NOMO-1 treated with DMSO at 0.1 percent for 48 hours (cell line): ENCODE data around the gene NUBPL.
"Not testable (repeated sequence)": the region's sequence is repeated elsewhere in the genome, so short reads cannot be mapped to it uniquely, and the experiment has no call there.

ENCODE experiments used
- DNase-seq: peaks from one replicate; lab custom pipeline; 2025; ENCODE audit not compliant: unreplicated experiment; lab: John Stamatoyannopoulos, UW

Gene NUBPL

DNA sequence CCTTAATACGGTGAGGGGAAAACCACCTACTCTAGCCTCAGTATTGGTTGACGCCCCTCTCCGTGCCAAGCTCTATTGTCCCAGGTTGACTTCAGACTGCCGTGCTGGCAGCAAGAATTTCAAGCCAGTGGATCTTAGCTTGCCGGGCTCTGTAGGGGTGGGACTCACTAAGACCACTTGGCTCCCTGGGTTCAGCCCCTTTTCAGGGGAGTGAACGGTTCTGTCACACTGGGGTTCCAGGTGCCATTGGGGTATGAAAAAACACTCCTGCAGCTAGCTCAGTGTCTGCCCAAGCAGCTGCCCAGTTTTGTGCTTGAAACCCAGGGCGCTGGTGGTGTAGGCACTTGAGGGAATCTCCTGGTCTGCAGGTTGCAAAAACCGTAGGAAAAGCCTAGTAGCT is 107.1 kb downstream of the NUBPL start:
- DNase-seq = no peak

DNA sequence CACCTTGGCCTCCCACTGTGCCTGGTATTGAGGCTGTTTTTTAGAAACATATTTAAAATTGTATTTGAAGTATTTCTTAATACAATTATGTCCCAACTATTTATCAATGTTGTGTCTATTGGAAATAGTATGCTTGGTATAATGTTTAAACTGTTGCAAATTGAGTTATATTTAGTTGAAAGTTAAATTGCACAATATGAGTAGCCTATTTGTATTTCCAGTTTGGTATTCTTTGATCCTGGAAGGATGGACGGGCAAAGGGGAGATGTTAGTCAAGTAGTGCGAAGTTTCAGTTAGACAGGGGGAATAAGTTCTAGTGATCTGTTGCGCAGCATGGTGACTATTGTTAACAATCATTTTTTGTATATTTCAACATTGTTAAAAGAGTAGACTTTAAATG is 111.5 kb downstream of the NUBPL start:
- DNase-seq = no peak

DNA sequence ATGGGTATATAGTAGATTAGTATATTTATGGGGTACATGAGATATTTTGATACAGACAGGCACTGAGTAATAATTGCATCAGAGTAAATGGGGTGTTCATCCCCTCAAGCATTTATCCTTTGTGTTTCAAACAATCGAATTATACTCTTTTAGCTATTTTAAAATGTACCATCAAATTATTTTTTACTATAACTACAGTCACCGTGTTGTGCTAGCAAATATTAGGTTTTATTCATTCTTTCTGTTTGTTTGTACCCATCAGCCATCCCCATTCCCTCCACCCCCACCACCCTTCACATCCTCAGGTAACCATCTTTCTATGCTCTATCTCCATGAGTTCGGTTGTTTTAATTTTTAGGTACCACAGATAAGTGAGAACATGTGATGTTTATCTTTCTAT is 115.8 kb downstream of the NUBPL start:
- no peak for DNase-seq

DNA sequence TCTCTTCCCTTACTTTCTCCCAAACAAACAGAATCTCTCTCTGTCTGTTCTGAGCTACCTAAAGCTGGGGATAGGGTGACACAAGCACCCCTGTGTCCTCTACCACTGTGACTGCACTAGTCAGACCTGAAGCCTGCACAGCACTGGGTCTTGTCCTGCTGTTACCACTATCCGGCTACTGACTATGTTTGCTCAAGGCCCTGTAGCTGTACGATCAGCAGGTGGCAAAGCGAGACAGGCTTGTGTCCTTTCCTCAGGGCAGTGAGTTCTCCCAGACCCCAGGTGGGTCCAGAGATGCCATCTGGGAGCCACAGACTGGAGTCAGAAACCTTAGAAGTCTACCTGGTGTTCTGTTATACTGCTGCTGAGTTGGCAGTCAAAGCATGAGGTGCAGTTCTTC is 116.4 kb downstream of the NUBPL start:
- DNase-seq = no peak

DNA sequence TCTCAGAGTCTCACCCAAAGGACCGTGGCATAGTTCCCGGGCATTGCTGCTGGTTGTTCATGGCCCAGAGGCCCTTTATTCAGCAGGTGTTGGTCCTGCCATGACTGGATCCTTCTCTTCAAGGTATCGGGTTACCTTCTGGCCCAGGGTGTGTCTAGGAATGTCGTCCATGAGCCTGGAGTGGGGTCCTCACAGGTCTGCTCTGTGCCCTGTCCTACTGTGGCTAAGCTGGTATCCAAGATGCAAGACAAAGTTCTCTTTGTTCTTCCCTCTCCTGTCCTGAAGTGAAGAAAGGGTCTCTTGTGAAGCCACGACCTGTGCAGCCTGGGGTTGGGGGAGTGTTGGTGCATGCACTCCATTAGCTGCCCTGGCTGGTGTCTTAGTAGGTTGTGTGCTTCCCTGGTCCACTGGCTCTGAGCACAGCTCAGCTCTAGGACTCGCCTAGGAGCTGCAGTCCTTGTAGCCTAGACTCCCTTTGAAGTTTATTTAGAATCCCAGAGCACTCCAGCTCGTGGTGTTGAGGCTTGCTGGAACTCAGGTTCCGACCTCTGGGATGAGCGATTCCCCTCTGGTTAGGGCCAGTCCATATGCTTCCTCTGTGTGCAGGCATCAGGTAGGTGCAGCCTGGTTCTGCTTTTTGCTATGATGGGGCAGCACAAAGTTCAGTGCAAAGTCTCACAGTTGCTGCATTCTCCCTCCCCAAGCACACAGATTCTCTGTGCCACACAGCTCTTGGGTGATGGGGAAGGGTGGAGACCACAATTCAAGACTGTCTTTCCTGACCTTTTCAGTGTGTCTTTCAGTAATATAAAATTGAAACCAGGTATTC is 117.4 kb downstream of the NUBPL start:
- DNase-seq = no peak

DNA sequence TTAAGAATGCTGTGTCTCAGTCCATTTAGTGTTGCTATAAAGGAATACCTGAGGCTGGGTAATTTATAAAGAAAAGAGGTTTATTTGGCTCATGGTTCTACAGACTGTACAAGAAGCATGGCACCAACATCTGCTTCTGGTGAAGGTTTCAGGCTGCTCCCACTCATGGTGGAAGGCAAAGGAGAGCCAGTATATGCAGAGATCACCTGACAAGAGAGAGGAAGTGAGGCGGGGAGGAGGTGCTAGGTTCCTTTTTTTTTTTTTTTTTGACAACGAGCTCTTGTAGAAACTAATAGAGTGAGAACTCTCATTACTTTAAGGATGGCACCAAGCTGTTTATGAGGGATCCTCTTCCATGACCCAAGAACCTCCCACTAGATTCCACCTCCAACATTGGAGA is 121.6 kb downstream of the NUBPL start:
- DNase-seq = no peak

DNA sequence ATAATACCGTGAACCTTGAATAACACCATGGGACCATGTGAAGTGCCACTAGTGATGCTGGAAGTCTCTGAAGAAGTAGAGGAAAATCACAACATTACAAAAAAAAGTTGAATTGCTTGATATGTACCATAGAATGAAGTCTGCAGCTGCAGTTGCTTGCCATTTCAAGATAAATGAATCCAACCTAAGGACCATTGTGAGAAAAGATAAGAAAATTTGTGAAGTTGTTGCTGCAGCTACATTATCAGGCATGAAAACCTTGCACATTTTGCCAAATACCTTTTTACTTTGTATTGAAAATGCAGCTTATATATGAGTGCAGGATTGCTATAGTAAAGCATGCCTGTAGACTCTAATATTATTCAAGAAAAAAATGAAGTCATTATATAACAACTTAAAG is 126.5 kb downstream of the NUBPL start:
- no peak for DNase-seq

DNA sequence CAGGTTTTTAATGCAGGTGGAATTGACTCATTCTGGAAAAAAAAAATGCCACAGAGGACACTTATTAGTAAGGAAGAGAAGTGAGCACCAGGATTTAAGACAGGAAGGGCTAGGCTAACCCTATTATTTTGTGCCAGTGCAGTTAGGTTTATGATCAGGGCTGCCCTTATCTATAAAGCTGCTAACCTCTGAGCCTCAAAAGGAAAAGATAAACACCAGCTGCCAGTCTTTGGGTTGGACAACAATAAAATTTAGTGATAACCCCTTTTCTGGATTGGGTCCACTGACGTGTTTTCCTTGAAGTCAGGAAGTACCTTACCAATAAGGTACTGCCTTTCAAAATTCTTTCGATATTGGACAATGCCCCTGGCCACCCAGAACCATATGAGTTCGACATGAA is 128.9 kb downstream of the NUBPL start:
- DNase-seq = no peak

DNA sequence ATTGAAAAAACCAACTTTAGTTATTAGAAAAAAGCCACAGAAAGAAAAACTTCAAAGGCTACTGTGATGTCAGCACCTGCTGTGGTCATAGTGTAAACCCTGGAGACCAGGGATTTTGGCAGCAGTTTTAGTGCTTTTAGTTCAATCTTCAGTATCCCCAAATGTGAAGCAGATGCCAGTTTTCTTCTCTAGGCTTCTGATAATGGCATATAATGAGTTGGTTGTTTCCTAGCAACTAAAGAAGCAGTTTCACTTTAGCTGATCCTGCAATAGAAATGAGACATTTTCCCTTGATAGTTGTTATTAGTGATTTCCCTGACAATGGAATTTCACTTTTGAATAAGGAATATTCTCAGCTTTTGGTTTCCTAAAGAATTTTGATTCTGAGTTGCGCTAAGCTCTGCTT is 131.2 kb downstream of the NUBPL start:
- DNase-seq = no peak

DNA sequence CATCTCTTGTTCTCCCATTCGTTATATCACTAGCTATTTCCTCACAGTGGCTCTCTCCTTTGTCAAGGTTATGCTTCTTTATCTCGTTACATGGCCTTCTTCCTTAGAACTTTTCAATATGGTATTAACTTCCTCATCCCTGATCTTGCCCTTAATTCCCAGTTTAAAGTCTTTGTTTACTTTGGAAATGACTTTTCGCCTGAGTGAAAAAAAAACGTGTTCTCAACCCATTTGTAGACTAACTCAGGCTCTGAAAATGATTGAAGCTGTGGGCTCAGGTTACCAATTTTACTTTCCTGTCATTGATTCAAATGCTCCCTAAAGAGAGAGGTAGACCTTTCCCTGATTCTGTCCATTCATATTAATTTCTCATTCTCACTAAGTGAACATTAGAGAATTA is 135.2 kb downstream of the NUBPL start:
- no peak for DNase-seq

DNA sequence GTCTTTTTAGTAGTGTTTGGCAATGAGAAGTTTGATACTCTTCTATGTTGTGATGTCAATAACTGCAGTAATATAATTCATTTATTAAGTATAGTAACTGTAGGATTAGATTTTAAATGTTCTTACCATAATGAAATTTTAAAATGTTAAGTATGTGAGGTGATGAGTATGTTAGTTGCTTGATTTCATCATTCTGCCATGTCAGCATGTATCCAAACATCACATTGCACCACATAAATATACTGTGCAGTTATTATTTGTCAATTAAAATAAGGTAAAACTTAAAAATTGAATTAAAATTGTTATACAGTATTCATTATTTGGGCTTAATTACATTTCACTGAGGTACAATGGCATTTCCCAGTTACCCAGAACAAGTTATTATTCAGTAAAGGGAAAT is 138.6 kb downstream of the NUBPL start:
- DNase-seq = no peak

DNA sequence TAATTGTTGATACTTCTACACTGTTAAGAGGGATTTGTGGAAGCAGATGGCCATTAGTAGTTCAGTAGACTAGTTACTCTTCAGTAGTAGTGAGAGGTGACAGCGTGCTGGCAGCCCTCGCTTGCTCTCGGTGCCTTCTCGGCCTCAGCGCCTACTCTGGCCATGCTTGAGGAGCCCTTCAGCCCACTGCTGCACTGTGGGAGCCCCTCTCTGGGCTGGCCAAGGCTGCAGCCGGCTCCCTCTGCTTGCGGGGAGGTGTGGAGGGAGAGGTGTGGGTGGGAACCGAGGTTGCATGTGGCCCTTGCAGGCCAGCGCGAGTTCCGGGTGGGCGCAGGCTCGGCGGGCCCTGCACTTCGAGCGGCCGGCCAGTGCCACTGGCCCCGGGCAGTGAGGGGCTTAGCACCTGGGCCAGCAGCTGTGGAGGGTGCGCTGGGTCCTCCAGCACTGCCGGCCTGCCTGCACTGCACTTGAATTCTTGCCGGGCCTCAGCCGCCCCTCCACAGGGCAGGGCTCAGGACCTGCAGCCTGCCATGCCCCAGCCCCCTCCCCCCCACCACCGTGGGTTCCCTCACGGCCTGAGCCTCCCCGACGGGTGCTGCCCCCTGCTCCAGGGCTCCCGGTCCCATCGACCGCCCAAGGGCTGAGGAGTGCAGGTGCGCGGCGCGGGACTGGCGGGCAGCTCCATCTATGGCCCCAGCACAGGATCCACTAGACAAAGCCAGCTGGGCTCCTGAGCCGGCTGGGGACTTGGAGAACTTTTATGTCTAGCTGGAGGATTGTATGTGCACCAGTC is 139.3 kb downstream of the NUBPL start:
- DNase-seq = no peak

DNA sequence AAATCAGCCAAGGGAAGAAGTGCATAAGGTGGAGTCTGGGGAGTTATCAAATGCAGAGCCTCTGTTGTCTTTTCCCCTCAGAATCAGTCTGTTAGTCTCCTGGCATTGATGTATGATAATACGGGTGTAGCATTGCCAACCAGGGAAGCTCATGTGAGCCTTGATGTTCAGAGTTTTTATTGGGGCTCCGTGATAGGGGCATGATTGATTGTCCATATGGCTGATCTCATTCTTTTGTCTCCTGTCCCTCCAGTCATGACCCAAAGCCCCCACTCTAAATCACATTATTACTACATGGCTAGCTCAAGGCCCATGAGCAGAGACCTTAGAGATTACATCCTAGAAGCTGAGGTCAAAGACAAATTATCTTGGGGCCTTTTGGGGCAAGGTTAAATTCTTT is 140.9 kb downstream of the NUBPL start:
- DNase-seq = no peak

DNA sequence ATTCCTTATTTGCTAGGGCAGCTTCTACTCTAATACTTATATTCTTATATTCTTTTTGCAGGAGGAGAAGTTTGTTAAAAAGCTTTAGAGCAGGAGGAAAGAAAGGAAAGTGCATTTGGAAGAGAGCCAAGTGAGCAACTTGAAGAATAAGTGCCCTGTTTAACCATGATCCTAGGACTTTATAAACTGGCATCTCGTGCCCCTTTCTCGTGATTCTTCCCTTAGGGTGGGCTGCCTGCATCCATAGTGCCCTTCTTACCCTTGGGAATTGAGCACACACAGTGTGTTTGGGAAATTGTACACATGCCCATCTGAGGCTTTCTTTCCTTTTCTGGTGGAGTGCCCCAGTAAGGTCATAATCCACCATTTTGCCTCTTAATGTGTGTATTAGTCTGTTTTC is 141.9 kb downstream of the NUBPL start:
- DNase-seq = no peak

DNA sequence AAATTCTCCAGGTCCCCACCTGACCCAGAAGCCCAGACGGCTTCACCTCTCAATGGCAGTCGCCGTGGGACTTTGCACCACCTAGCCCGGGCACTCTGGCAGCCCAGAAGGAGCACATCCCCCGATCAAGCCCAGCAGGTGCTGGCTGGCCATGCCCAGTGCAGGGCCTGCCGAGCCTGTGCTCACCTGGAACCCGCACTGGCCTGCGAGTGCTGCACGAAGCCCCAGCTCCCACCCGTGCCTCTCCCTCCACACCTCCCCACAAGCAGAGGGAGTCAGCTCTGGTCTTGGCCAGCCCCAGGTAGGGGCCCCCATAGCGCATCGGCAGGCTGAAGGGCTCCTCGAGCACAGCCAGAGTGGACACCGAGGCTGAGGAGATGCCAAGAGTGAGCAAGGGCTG is 144.5 kb downstream of the NUBPL start:
- no peak for DNase-seq

DNA sequence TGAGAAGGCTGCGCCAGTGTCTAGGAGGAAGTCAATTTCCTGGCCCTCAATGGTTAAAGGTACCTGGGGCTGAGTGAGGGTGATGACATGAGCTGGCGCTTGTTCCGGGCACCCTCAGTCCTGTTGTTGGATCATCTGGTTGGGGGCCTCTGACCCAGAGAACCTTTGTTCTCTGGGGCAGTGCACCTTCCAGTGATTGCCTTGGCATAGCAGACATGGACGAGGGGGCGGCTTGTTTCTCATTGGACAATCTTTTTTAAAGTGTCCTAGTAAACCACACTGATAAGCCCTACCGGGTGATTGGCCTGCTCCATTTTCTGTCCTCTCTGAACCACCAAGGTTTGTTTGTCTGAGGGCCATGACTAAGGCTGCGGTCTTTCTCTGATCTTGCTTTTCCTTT is 147.5 kb downstream of the NUBPL start:
- DNase-seq = not testable (repeated sequence)

DNA sequence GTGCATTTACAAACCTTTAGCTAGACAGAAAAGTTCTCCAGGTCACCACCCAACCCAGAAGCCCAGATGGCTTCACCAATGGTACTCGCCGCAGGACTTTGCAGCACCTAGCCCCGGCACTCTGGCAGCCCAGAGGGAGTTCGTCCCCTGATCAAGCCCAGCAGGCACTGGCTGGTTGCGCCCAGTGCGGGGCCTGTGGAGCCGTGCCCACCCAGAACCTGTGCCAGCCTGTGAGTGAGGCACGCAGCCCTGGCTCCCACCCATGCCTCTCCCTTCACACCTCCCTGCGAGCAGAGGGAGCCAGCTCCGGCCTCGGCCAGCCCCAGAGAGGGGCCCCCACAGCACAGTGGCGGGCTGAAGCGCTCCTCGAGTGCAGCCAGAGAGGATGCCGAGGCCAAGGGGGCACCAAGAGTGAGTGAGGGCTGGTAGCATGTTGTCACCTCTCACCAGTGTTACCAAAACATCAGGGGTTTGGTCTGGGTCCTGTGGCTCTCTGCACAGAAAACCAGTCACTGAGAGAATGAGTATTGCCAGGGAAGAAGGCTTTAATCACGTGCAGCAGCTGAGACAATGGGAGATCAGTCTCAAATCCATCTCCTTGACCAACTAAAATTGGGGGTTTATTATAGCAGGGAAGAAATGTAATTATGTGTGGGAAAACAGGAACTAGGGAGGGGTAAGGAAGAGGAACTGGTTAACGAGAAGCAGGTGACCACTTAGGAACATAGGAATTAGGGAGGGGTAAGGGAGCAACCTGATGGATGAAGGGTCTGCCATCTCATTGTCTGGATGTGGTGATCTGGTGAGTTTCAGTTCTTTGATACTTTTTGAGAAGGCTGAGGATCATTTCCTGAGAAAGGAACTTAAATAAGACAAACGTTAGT is 151.3 kb downstream of the NUBPL start:
- no peak for DNase-seq

DNA sequence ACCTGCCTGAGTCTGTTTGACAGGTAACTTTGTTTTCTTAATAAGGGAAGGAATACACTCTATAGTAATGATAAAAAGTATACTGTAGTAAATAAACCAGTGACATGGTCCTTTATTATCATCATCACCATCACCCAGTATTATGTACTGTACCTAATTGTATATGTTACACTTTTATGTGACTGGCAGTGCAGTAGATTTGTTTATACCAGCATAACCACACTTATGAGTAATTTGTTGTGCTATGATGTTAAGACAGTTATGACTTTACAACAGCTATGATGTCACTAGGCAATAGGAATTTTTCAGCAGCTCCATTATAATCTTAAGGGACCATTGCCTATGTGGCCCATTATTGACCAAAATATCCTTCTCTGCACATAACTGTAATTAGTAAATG is 155.0 kb downstream of the NUBPL start:
- DNase-seq = no peak

DNA sequence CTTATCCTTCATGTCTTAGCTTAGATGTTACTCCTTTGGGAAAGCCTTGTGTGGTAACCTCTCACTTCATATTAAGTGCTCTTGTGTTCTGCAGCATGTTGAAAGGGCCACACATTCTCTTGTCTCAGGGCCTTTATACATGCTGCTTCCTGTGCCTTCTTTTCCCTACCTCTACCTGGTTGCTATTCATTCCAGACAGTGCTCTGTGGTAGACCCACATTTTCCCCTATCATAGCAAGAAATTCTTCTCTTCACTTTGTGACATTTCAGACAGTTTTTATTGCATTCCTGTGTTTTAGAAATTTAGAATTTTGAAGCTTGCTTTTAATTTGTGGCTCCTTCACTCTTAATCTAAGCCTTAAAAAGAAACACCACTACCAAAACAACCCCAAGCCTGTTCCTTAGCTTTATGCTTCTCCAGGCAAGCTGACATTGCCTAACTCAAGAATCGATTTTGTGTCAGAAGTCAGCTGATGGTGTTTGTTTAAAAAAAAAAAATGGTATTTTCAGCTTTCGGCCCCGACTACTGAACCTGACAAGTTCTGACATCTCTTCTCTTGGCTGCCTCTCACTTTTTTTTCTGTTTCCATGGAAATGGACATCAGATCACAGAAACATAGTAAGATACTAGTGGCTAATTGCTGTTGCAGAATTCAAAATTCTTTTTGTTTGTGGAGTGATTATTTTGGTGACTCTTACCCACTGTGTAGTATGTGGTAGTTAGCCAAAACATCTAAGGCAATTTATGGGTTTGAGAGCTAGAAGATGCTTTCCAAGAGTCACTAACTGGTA is 156.3 kb downstream of the NUBPL start:
- DNase-seq = no peak

DNA sequence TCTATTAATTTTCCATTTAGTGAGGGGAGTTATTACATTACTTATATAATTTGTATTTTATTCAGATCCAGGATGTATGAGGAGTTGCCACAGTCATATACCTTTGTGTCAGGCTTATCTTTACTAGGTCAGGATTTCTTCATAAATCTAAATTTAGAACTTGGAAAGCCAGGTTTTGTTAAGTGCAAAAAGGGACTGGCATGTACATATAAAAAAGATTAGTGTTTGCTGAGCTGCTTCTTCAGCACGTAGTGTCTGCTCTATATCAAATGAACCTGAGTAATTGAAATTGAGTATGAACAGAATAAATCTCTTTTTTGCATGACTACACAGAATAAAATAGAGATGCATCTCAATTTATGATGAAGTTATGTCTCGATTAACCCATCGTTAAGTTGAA is 157.4 kb downstream of the NUBPL start:
- DNase-seq = no peak

DNA sequence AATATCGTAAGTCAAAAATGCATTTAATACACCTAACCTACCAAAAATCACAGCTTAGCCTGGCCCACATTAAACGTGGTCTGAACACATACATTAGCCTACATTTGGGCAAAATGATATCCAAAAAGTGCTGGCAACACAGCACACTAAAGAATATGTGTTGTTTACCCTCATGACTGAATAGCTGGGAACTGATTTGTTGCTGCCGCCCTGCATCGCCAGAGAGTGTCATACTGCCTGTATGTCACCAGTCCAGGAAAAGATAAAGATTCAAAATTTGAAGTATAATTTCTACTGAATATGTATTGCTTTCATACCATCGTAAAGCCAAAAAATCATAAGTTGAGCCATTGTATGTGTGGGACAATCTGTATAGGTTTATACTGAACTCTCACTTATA is 157.8 kb downstream of the NUBPL start:
- DNase-seq = no peak
